ENCODE results near the gene HOXC12. TPM values are rescaled to one million over a fixed set of nuclear protein-coding genes. Genes with fewer than 3 reads are reported as not detected.

HOXC12 gene
- total RNA-seq, 1 donor: not detected

GRCh38 chr12:53982648-53983567, 28.2 kb downstream of the HOXC12 start:
- no peak overlapping the region for H3K4me3 ChIP-seq (ENCODE audit: low read depth, low read length)
- no peak for DNase-seq (ENCODE audit: low read depth)
- TF ChIP-seq, protein P1, sequence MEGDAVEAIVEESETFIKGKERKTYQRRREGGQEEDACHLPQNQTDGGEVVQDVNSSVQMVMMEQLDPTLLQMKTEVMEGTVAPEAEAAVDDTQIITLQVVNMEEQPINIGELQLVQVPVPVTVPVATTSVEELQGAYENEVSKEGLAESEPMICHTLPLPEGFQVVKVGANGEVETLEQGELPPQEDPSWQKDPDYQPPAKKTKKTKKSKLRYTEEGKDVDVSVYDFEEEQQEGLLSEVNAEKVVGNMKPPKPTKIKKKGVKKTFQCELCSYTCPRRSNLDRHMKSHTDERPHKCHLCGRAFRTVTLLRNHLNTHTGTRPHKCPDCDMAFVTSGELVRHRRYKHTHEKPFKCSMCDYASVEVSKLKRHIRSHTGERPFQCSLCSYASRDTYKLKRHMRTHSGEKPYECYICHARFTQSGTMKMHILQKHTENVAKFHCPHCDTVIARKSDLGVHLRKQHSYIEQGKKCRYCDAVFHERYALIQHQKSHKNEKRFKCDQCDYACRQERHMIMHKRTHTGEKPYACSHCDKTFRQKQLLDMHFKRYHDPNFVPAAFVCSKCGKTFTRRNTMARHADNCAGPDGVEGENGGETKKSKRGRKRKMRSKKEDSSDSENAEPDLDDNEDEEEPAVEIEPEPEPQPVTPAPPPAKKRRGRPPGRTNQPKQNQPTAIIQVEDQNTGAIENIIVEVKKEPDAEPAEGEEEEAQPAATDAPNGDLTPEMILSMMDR (IDR thresholded peaks at IDR 0.05; ENCODE audit: insufficient read depth, low read length): no peak

DNA sequence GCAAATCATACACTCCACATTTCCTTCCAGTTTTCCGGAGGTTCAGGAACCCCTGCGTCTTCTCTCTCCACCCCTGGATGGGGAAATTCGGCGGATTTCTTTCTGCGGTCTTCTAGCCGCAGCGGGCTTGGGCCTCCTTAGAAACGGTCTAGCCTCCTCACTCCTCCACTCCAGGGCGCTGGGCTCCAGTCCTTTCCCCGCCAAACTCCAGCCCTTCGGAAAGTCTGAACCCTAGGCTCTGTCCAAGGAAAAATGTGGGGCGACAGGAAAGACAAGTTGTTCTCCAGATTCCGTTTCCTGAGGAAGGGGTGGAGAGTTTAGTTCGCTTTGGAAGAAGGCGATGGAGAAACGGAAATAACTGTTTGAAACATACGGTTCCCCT, 28.9 kb downstream of the HOXC12 start:
- H3K4me3 ChIP-seq (ENCODE audit: low read depth, low read length): no peak overlapping the region
- TF ChIP-seq, protein P1 (IDR thresholded peaks at IDR 0.05; ENCODE audit: insufficient read depth, low read length): no peak
- no peak for DNase-seq (ENCODE audit: low read depth)

- H3K4me3 ChIP-seq (ENCODE audit: low read depth, low read length): no peak overlapping the region
Observed at GRCh38 chr12:53983950-53984572, 29.4 kb downstream of the HOXC12 start.

DNA sequence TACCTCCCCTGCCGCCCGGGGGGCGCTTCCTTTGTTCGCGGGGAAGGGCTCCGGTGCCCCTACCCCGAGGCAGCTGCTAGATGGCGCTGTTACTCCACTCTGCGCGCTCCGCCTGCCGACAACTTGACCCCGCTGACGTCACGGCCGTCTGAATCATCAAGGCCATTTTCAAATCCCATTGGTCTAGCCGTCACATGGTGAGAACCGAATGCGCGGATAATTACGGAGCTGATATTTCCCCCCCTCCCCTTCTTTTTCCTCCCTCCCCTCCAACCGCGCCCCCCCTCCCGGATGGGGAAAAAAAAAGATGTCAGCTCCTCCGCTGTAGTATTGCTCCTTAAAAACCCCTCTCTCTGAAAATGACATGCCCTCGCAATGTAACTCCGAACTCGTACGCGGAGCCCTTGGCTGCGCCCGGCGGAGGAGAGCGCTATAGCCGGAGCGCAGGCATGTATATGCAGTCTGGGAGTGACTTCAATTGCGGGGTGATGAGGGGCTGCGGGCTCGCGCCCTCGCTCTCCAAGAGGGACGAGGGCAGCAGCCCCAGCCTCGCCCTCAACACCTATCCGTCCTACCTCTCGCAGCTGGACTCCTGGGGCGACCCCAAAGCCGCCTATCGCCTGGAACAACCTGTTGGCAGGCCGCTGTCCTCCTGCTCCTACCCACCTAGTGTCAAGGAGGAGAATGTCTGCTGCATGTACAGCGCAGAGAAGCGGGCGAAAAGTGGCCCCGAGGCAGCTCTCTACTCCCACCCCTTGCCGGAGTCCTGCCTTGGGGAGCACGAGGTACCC, 30.4 kb downstream of the HOXC12 start, which contains the start of gene HOXC10:
HOXC10 (plus strand) TSS at position 246 of the 791 bp plus-strand sequence; CDS start at position 360, 114 bp downstream.
- TF ChIP-seq, protein P1 (IDR thresholded peaks at IDR 0.05; ENCODE audit: insufficient read depth, low read length): peak; percentile 73
- peak; percentile 84 for DNase-seq (ENCODE audit: low read depth)
- H3K4me3 ChIP-seq (ENCODE audit: low read depth, low read length): peak within 1 kb of the TSS; percentile 35

More at GRCh38 chr12:53983950-53984572, 29.4 kb downstream of the HOXC12 start:
- TF ChIP-seq, protein P1 (IDR thresholded peaks at IDR 0.05; ENCODE audit: insufficient read depth, low read length): no peak
- no peak for DNase-seq (ENCODE audit: low read depth)

GRCh38 chr12:53985692-53985993, 30.9 kb downstream of the HOXC12 start:
- TF ChIP-seq, protein P1 (IDR thresholded peaks at IDR 0.05; ENCODE audit: insufficient read depth, low read length): no peak
- no peak overlapping the region for H3K4me3 ChIP-seq (ENCODE audit: low read depth, low read length)

DNA sequence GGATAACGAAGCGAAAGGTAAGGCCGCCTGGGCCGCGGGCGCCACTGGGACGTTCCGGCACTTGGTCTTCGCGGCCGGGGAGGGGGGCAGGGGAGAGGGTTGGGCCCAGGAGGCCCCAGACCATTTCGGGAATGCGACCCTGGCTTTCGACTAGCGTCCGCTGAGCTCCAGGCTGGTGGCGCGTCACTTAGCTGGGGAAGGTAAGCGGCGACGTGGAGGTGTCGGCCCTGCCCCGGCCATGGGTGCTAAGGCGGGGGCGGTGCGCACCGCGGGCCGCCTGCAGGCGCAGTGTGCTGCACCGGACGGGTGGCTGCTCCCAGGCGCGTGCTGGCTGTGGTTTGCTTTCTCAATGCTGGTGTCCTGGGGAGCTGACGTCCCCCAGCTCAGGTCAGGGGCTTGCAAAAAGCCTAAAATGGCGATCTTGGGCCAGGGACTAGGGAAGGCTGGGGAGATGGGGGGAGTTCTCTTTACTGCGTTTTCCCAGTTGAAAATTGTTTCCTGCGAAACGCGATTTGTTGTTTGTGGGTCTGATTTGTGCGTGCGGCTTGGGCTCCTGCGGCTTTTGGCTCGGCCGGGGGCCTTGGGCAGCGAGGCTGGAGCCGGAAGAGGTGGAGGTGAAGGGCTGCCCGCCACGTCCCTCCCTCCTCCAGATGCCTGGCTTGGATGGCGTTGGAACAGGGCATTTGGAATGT, 31.4 kb downstream of the HOXC12 start:
- no peak for DNase-seq (ENCODE audit: low read depth)
- H3K4me3 ChIP-seq (ENCODE audit: low read depth, low read length): no peak overlapping the region
- TF ChIP-seq, protein P1 (IDR thresholded peaks at IDR 0.05; ENCODE audit: insufficient read depth, low read length): no peak

More at GRCh38 chr12:53985692-53985993, 30.9 kb downstream of the HOXC12 start:
- DNase-seq (ENCODE audit: low read depth): no peak
